NCI-H524 treated with DMSO at 0.1 percent for 48 hours (cell line): ENCODE data around the gene DKK2.
"Not testable (repeated sequence)": the region's sequence is repeated elsewhere in the genome, so short reads cannot be mapped to it uniquely, and the experiment has no call there.

Experiments
- DNase-seq: peaks from one replicate; lab custom pipeline; 2025; lab: John Stamatoyannopoulos, UW

Gene DKK2

GRCh38 chr4:106909486-106910188 lies 126.5 kb downstream of the DKK2 start:
- no peak for DNase-seq

- DNase-seq = not testable (repeated sequence)
Measured at GRCh38 chr4:106908049-106908448, 128.1 kb downstream of the DKK2 start.

DNA sequence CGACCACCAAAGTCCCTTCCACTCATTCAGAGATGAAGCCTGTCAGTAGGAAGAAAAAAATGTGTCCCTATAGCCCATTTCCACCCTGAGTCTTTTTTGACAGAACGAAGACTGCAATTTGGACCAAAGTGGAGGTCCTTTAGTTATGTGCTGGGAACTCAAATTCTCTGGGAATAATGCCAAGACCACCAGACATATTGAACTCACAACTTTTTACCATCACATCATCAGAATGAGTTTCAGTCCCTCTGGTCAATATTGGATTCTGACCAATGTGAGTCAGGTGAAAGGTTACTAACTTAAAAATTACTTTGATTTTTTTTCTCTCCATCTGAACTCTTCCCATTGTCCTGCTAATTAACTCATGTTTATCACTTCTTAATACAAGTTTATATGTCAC lies 128.9 kb downstream of the DKK2 start:
- no peak for DNase-seq

DNA sequence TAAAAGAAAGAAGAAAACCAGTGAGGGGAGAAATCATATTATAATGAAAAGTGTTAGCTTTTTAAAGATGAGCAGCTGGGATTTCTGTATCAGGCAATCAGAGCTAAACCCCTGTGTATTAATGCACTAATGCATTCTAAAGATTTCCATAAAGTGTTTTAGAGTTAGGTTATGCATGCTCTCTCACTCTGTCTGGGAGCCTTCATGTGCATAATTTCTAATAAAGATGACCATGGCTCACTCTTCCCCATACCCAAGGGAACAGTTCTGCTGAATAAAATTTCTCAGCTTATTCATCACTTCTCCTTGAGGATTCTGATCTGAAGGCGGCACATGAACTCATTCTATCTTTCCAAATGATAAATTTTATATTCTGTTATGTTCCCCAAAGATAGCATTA lies 129.4 kb downstream of the DKK2 start:
- no peak for DNase-seq

DNA sequence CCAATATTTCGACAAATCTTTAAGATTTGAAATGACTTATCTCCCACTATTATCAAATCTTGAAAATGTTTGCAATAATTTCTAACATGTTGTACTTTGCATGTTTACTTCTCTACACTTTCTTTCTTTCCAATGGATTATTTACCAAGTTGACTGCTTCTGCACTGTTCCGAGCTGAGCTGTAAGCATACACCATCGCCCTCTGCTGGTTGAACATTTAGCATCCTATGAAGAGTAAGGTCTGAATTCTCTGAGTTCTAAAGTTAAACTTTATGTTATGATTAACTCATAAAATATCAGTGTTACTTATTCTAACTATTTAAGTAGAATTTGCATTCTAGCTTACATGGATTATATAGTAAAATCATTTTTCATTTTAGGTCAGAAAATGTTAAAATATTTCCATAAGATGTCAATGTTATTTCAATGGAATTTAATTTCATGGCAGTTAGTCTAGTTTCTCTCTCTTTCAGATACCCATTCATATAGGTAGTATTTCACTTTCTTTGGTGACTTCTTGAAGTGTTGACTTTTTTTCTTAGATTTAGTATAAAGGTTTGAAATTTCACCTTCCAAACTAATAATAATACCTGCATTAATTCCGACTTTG lies 137.4 kb downstream of the DKK2 start:
- DNase-seq = no peak

DNA sequence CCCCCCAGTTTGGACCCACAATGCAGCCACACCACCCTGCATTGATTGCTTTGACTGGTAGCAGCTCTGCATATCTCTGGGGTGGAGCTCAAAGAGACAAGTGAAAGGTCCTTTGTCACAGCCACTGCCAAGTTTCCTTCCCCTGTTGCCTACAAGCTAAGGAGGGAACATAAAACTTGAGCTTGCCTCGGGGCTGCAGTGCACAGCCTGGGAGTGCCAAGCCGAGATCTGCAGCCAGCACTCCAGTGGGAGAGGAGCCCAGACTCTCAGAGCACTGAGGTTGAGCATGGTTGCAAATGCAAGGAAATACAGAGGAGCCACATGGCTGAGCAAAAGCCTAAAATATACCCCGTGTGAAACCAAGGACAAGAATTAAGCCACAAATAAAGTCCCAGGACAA lies 142.2 kb downstream of the DKK2 start:
- DNase-seq = no peak

DNA sequence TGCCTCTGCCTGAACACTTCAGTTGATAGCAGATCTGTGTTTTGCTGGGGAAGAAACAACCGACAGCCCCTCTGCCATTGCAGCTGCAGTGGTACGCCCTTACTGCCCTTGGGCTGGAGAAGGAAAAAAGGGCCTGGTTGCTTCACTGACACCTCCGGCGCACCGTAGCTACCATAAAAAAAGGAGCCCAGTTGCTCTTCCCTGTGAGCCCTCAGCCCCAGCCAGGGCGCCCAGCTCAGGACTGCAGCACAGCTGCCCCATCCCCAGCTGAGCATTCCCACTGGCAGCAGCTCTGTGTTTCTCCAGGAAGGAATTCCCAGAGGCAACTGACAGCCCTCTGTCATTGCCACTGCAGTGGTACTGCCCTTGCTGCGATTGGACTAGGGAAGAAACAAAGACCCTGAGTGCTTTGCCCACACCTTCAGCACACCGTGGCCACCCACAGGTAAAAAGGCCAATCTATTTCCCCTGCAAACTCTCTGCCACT lies 142.7 kb downstream of the DKK2 start:
- no peak for DNase-seq

GRCh38 chr4:106892786-106893185 lies 143.3 kb downstream of the DKK2 start:
- DNase-seq = no peak

DNA sequence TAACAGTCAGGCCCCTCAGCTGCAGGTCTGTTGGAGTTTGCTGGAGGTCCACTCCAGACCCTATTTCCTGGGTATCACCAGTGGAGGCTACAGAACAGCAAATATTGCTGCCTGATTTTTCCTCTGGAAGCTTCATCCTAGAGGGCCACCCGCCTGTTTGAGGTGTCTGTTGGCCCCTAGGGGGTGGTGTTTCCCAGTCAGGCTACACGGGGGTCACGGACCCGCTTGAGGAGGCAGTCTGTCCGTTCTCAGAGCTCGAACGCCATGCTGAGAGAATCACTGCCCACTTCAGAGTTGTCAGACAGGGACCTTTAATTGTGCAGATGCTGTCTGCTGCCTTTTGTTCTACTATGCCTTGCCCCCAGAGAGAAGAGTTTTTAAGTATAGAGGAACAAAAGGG lies 160.8 kb downstream of the DKK2 start:
- DNase-seq = no peak
